GM12873 (cell line): Measurements from ENCODE around the gene VAMP8.

ENCODE experiments used
- CTCF ChIP-seq: IDR thresholded peaks from 2 replicates; pipeline ENCODE4 v1.5.1; 2012; ENCODE audit warnings: low read depth, mild to moderate bottlenecking, moderate library complexity, low read length, control low read depth; ENCODE audit not compliant: insufficient read depth; ENCODE audit errors: missing control alignments

The VAMP8 gene

GRCh38 chr2:85588236-85588635 lies 10.8 kb downstream of the VAMP8 start:
- TF ChIP-seq CTCF: no peak

- no peak for TF ChIP-seq CTCF
Observed at GRCh38 chr2:85588645-85589044, 11.3 kb downstream of the VAMP8 start.

GRCh38 chr2:85589181-85589580 lies 11.8 kb downstream of the VAMP8 start:
- TF ChIP-seq CTCF: no peak

GRCh38 chr2:85589982-85590791 lies 12.8 kb downstream of the VAMP8 start:
- no peak for TF ChIP-seq CTCF

DNA sequence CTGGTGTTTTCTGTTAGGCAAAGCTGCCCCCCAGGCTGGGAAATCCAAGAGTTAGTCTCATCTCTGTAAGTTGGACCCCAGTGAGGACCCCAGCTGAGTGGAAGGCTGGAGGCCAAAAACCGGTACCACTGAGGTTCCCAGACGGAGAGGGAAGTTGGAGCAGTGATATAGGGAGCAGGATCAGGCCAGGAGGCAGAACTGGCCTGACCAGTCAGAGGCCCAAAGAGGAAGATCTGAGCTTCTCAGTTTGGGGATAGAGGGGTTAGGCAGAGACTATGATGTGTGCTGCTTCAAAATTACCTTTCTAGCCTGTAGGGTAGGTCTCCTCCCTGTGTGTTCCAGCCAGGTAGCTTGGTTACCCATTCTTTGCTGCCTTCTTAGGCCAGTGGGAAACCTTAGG lies 13.6 kb downstream of the VAMP8 start:
- no peak for TF ChIP-seq CTCF

DNA sequence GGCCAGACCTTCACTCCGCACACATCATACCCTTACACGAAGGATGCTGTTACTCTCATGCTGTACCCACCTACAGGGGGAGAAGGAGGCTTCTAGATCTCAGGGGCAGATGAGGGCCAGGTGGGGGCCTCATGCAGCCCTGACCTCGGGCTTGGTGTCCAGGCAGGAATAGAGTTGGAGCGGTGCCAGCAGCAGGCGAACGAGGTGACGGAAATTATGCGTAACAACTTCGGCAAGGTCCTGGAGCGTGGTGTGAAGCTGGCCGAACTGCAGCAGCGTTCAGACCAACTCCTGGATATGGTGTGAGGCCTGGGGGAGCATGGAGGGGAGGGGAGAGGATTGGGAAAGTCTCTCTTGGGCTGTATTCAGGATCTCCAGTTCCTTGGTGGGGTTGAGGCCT lies 14.2 kb downstream of the VAMP8 start:
- no peak for TF ChIP-seq CTCF

DNA sequence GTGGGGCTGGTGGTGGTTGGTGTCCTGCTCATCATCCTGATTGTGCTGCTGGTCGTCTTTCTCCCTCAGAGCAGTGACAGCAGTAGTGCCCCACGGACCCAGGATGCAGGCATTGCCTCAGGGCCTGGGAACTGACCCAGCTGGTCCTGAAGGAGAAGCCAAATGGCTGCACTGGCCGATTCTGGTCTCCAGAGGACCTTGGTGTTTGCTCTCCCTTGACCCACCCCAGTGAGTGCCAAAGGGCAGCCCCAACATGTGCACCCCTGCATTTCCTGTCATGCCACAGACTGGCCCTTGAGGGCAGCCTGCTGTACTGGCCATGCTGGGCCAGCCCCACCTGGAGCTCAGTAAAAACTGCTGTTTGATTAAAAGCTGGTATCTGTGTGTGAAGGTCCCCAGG lies 15.6 kb downstream of the VAMP8 start:
- TF ChIP-seq CTCF: no peak
